PFSK-1 (cell line): Measurements from ENCODE around the gene DPEP1.

ENCODE experiments used
- POLR2AphosphoS5 ChIP-seq: IDR thresholded peaks from 2 replicates; pipeline ENCODE4 v1.6.1; 2012; ENCODE audit warnings: low read depth, mild to moderate bottlenecking, control low read depth, low read length, moderate library complexity
- TAF1 ChIP-seq: IDR thresholded peaks from 2 replicates; pipeline ENCODE4 v1.6.1; 2012; ENCODE audit warnings: low read length, control low read depth, borderline replicate concordance; ENCODE audit not compliant: insufficient read depth
- TF ChIP-seq, protein P1 (sequence below), 2 experiments: IDR thresholded peaks; 2 replicates each; pipeline versions ENCODE4 v1.6.1 to v1.8.0; 2011 to 2012; ENCODE audit warnings: low read depth in 2 of 2, low read length in 2 of 2, control low read depth in 1 of 2, inconsistent platforms in 1 of 2, mild to moderate bottlenecking in 1 of 2, moderate library complexity in 1 of 2; ENCODE audit not compliant: insufficient read depth in 1 of 2

DNA sequence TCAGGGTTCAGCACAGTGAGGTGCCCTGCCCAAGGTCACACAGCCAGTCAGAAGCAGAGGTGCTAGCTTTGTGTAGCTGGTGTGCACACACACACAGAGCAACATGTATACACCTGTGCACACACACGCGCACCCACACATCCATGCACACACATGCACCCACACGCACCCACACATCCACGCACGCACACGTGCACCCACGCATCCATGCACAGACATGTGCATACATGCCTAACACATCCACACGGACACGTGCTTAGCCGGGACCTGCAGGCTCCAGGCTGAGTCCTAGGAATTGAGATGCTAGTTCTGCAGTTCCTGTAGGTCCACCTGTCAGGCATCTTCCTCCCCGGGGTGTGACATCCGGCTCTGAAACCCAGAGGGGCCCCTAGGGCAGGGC, 13.0 kb upstream of the DPEP1 start:
- TF ChIP-seq, protein P1, sequence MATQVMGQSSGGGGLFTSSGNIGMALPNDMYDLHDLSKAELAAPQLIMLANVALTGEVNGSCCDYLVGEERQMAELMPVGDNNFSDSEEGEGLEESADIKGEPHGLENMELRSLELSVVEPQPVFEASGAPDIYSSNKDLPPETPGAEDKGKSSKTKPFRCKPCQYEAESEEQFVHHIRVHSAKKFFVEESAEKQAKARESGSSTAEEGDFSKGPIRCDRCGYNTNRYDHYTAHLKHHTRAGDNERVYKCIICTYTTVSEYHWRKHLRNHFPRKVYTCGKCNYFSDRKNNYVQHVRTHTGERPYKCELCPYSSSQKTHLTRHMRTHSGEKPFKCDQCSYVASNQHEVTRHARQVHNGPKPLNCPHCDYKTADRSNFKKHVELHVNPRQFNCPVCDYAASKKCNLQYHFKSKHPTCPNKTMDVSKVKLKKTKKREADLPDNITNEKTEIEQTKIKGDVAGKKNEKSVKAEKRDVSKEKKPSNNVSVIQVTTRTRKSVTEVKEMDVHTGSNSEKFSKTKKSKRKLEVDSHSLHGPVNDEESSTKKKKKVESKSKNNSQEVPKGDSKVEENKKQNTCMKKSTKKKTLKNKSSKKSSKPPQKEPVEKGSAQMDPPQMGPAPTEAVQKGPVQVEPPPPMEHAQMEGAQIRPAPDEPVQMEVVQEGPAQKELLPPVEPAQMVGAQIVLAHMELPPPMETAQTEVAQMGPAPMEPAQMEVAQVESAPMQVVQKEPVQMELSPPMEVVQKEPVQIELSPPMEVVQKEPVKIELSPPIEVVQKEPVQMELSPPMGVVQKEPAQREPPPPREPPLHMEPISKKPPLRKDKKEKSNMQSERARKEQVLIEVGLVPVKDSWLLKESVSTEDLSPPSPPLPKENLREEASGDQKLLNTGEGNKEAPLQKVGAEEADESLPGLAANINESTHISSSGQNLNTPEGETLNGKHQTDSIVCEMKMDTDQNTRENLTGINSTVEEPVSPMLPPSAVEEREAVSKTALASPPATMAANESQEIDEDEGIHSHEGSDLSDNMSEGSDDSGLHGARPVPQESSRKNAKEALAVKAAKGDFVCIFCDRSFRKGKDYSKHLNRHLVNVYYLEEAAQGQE (IDR thresholded peaks at IDR 0.05; ENCODE audit: insufficient read depth in 1 of 2, low read depth in 2 of 2, low read length in 2 of 2), result no peak
- TF ChIP-seq TAF1 (no peak), POLR2AphosphoS5 (no peak)
